SU-DHL-6 (cell line): Measurements from ENCODE around the gene FBXW11.

Experiments
- H2AFZ ChIP-seq: fragments of 200-600 bp; sonication (generic); 2 replicates; pipeline ENCODE4 v1.6.1; 2014; ENCODE audit warnings: low read depth, mild to moderate bottlenecking, moderate library complexity, mixed read lengths, antibody characterized with exemption, low read length; ENCODE audit not compliant: severe bottlenecking
- H3F3A ChIP-seq: fragments of 200-600 bp; shearing (Covaris generic); 2 replicates; pipeline ENCODE4 v1.6.0; 2016; ENCODE audit warnings: antibody characterized with exemption, mild to moderate bottlenecking; ENCODE audit not compliant: insufficient read depth
- H3K27ac ChIP-seq: fragments of 200-600 bp; sonication (generic); 2 replicates; pipeline ENCODE4 v1.5.1; 2016; ENCODE audit warnings: low read depth, mild to moderate bottlenecking, low read length, moderate library complexity, mixed read lengths
- H3K27me3 ChIP-seq: fragments of 200-600 bp; sonication (generic), shearing (Covaris generic); 2 replicates; pipeline ENCODE4 v1.6.0; 2014; ENCODE audit warnings: mild to moderate bottlenecking, low read length
- H3K36me3 ChIP-seq: fragments of 200-600 bp; sonication (generic); 2 replicates; pipeline ENCODE4 v1.6.1; 2014; ENCODE audit warnings: mild to moderate bottlenecking, low read length, mixed read lengths
- H3K4me2 ChIP-seq: fragments of 300-600, 200-600 bp; shearing (Covaris generic), sonication (generic); 2 replicates; pipeline ENCODE4 v1.6.0; 2014; ENCODE audit warnings: low read length, low read depth, mild to moderate bottlenecking; ENCODE audit not compliant: poor library complexity, severe bottlenecking
- H3K4me3 ChIP-seq: fragments of 200-600 bp; sonication (generic); 2 replicates; pipeline ENCODE4 v1.5.1; 2014; ENCODE audit warnings: antibody characterized with exemption, low read length, mild to moderate bottlenecking, mixed read lengths; ENCODE audit not compliant: insufficient read depth, poor library complexity, severe bottlenecking
- H3K79me2 ChIP-seq: fragments of 200-600 bp; sonication (generic); 2 replicates; pipeline ENCODE4 v1.6.1; 2014; ENCODE audit warnings: mild to moderate bottlenecking, low read length, moderate library complexity; ENCODE audit not compliant: insufficient read depth
- H3K9ac ChIP-seq: fragments of 200-600 bp; sonication (generic); 2 replicates; pipeline ENCODE4 v1.7.0; 2014; ENCODE audit warnings: mild to moderate bottlenecking, low read length
- H3K9me2 ChIP-seq: fragments of 200-600 bp; sonication (generic); replicated peaks from 2 replicates; pipeline ENCODE4 v1.6.1; 2014; ENCODE audit warnings: low read length; ENCODE audit not compliant: insufficient read depth
- H3K9me3 ChIP-seq: fragments of 200-600 bp; sonication (generic); 2 replicates; pipeline ENCODE4 v1.6.1; 2014; ENCODE audit warnings: low read length, mixed read lengths; ENCODE audit not compliant: insufficient read depth
- H4K20me1 ChIP-seq: fragments of 200-600 bp; sonication (generic); 2 replicates; pipeline ENCODE4 v1.6.1; 2014; ENCODE audit warnings: low read depth, mild to moderate bottlenecking, antibody characterized with exemption, low read length, moderate library complexity, mixed read lengths
- EZH2phosphoT487 ChIP-seq: fragments of 200-600 bp; sonication (generic), shearing (Covaris generic); conservative IDR thresholded peaks from 2 replicates; pipeline ENCODE4 v1.6.1; 2018; ENCODE audit warnings: mild to moderate bottlenecking, antibody characterized with exemption, low read length, moderate library complexity, mixed read lengths
- TF ChIP-seq, protein P1 (sequence below): fragments of 200-600 bp; sonication (generic); IDR thresholded peaks from one replicate; pipeline ENCODE4 v1.5.1; 2017; ENCODE audit warnings: antibody characterized with exemption, mild to moderate bottlenecking, low read length, moderate library complexity; ENCODE audit not compliant: insufficient read depth, poor library complexity, severe bottlenecking

The FBXW11 gene

DNA sequence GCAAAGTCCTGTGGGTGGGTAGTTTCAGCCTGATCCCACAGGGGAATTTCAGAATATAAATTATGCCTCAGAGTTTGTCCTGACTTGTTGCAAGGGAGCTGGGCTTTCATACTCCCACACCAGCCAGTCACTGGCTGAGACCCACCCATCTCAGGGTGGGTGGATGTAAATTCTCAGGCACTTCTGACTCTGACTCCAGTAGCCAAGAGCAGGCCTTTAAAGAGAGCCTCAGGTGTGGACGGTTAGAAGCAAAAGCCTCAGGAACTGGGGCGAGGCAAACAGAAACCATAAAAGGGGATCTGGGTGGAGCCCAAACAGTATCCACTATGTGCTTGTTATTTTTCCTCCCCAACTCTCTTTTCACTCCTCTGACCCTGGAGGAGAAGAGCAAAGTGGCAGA is 28.6 kb upstream of the FBXW11 start:
- Histone ChIP-seq H3K4me3 (no peak overlapping the region), H3K27ac (no peak overlapping the region), H3K79me2 (no peaks in the 10 kb centered on the region), H3K9me3 (peaks cover 16% of the 10 kb centered on the region; the same call in 1 of the 2 replicates), H3K4me2 (no peak overlapping the region), H3K9ac (no peak overlapping the region), H3K27me3 (no peaks in the 10 kb centered on the region), H2AFZ (no peak overlapping the region), H3K9me2 (no peaks in the 10 kb centered on the region; the same call in 1 of the 2 replicates), H4K20me1 (no peaks in the 10 kb centered on the region), H3F3A (no peaks in the 10 kb centered on the region), H3K36me3 (no peaks in the 10 kb centered on the region)
- TF ChIP-seq EZH2phosphoT487 = no peak
- TF ChIP-seq, protein P1, sequence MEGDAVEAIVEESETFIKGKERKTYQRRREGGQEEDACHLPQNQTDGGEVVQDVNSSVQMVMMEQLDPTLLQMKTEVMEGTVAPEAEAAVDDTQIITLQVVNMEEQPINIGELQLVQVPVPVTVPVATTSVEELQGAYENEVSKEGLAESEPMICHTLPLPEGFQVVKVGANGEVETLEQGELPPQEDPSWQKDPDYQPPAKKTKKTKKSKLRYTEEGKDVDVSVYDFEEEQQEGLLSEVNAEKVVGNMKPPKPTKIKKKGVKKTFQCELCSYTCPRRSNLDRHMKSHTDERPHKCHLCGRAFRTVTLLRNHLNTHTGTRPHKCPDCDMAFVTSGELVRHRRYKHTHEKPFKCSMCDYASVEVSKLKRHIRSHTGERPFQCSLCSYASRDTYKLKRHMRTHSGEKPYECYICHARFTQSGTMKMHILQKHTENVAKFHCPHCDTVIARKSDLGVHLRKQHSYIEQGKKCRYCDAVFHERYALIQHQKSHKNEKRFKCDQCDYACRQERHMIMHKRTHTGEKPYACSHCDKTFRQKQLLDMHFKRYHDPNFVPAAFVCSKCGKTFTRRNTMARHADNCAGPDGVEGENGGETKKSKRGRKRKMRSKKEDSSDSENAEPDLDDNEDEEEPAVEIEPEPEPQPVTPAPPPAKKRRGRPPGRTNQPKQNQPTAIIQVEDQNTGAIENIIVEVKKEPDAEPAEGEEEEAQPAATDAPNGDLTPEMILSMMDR = no peak

DNA sequence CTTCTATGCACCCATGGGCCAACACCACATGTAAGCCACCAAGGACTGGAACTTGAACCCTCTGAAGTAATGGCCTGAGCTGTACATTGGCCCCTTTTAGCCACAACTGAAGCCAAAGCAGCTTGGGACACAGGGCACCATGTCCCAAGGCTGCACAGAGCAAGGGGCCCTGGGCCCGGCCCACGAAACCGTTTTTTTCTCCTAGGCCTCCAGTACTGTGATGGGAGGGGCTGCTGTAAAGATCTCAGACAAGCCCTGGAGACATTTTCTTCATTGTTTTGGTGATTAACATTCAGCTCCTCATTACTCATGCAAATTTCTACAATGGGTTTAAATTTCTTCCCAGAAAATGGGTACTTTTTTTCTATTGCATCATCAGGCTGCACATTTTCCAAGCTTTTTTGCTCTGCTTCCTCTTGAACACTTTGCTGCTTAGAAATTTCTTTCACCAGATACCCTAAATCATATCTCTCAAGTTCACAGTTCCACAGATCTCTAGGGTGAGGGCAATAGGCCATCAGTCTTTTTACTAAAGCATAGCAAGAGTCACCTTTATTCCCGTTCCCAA is 25.5 kb upstream of the FBXW11 start:
- Histone ChIP-seq H3K27me3 (no peaks in the 10 kb centered on the region), H3F3A (no peaks in the 10 kb centered on the region), H3K36me3 (no peaks in the 10 kb centered on the region), H2AFZ (no peak overlapping the region), H3K27ac (no peak overlapping the region), H4K20me1 (no peaks in the 10 kb centered on the region), H3K4me3 (no peak overlapping the region), H3K4me2 (no peak overlapping the region), H3K9ac (no peak overlapping the region), H3K9me3 (peaks cover 16% of the 10 kb centered on the region; the same call in 1 of the 2 replicates), H3K9me2 (no peaks in the 10 kb centered on the region; the same call in 1 of the 2 replicates), H3K79me2 (no peaks in the 10 kb centered on the region)
- TF ChIP-seq, protein P1 = no peak
- no peak for TF ChIP-seq EZH2phosphoT487

DNA sequence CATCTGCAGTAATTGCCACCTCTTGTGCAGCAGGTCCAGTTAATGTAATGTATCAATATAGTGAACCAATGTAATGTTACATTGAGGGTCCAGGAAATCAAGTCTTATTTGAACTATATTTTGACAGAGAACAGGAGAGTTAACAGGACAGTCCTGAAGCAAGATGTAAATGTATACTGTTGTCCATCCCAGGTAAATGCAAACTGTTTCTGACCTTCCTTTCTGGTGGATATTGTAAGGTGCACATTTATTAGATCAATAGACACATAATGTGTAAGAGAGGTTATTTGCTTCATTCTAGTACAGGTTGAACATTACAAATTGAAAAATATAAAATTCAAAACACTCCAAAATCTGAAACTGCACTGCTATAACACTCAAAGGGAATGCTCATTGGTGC is 23.4 kb upstream of the FBXW11 start:
- H3F3A ChIP-seq = no peaks in the 10 kb centered on the region
- TF ChIP-seq EZH2phosphoT487 = no peak
- TF ChIP-seq, protein P1 = no peak
- H3K27ac ChIP-seq = no peak overlapping the region
- H3K9ac ChIP-seq = no peak overlapping the region
- no peak overlapping the region for H3K4me3 ChIP-seq
- H3K36me3 ChIP-seq = no peaks in the 10 kb centered on the region
- peaks cover 16% of the 10 kb centered on the region; the same call in 1 of the 2 replicates for H3K9me3 ChIP-seq
- H3K9me2 ChIP-seq = no peaks in the 10 kb centered on the region; the same call in 1 of the 2 replicates
- H3K27me3 ChIP-seq = no peaks in the 10 kb centered on the region
- H2AFZ ChIP-seq = no peak overlapping the region
- H4K20me1 ChIP-seq = no peaks in the 10 kb centered on the region
- H3K79me2 ChIP-seq = no peaks in the 10 kb centered on the region
- no peak overlapping the region for H3K4me2 ChIP-seq
